NCI-H82 (cell line): Measurements from ENCODE around the gene SPRR2D.
"Not testable (repeated sequence)": the region's sequence is repeated elsewhere in the genome, so short reads cannot be mapped to it uniquely, and the experiment has no call there.

Experiments
- DNase-seq: peaks from one replicate; lab custom pipeline; 2025; lab: John Stamatoyannopoulos, UW

Gene SPRR2D

GRCh38 chr1:153040950-153041631, at the start of gene SPRR2D:
SPRR2D (minus strand) TSS chr1:153041120; CDS start chr1:153040346, 774 bp downstream.
- no peak for DNase-seq

DNA sequence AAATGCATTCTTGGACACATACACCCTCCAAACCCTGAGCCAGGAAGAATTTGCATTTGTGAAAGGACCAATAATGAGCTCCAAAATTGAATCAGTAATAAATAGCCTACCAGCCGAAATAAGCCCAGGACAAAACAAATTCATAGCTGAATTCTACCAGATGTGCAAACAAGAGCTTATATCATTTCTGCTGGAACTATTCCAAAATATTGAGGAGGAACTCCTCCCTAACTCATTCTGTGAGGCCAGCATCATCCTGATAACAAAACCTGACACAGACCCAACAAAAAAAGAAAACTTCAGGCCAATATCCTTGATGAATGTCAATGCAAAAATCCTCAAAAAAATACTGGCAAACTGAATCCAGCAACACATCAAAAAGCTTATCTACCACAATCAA, 46.7 kb upstream of the SPRR2D start:
- no peak for DNase-seq

- DNase-seq: no peak
These were observed 40.8 kb upstream of the SPRR2D start for GRCh38 chr1:153081736-153082135.

GRCh38 chr1:153072806-153073726, 32.1 kb upstream of the SPRR2D start:
- no peak for DNase-seq

- no peak for DNase-seq
These were observed 30.6 kb upstream of the SPRR2D start, which contains the start of gene SPRR2B for GRCh38 chr1:153071511-153071910. SPRR2B (minus strand) TSS chr1:153071611; CDS start chr1:153070839, 772 bp downstream.

GRCh38 chr1:153070243-153070642, 29.3 kb upstream of the SPRR2D start:
- DNase-seq: peak; percentile 11

GRCh38 chr1:153058826-153059784, 18.2 kb upstream of the SPRR2D start:
- no peak for DNase-seq

DNA sequence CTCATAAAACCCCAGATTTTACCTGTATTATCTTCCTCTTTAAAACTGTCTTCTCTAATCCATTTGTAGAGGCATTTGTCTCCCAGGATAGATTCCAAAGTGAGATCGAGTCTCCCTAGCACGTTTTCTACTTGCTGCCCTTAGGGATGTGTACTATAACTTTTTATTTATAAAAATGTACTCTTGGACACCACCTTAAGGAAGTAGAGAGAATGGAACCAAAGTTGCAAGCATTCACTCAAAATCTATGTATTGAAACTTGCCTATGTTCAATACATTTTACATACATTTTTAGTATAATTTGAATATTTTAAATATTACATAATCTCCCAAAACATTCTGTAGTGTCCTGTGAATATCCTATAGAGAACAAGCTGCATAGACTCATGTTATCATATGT, 17.2 kb upstream of the SPRR2D start:
- DNase-seq: peak; percentile 8

GRCh38 chr1:153057375-153057774, 16.5 kb upstream of the SPRR2D start, which contains the start of gene SPRR2A:
SPRR2A (minus strand) TSS chr1:153057512; CDS start chr1:153056735, 777 bp downstream.
- DNase-seq: no peak

DNA sequence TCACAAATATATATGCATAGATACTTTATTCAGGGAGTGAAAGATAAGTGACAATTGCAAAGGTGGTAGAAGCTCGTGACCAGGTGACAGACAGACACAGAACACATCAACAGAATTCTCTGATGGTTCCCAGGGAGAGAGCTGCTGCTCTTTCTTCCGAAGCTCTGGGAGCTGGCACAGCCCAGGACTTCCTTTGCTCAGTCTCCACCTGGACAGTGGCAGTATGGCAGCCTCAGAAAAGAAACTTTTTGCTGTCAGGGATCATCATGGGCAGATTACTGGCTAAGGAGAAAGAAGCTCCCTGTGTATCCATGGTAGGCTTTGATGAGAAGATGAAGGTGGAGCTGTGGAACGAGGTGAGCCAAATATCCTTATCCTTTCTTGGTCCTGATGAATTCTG, 15.2 kb upstream of the SPRR2D start:
- not testable (repeated sequence) for DNase-seq

DNA sequence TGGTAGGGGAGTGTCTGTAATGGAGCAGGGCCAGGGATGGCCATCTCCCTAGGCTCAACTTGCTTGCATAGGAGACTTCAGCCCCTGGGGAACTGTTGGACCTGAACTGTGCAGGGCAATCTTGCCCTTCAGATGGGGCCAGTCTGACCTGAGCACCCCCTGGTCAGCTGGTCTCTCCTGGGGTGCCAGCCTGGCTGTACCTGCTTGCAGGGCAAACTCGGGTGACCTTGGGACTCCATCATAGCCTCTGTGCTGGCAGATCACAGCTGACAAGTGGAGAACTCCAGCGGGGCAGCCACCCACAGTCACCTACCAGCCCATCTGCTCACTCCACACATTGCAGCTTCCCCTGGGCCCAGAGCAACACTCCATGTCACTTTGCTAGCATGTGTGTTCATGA, 8.3 kb upstream of the SPRR2D start:
- no peak for DNase-seq

- DNase-seq: no peak
These were observed 5.7 kb downstream of the SPRR2D start for GRCh38 chr1:153035211-153035610.

- peak; percentile 67 for DNase-seq
These were observed 8.1 kb downstream of the SPRR2D start for GRCh38 chr1:153032677-153033308.

DNA sequence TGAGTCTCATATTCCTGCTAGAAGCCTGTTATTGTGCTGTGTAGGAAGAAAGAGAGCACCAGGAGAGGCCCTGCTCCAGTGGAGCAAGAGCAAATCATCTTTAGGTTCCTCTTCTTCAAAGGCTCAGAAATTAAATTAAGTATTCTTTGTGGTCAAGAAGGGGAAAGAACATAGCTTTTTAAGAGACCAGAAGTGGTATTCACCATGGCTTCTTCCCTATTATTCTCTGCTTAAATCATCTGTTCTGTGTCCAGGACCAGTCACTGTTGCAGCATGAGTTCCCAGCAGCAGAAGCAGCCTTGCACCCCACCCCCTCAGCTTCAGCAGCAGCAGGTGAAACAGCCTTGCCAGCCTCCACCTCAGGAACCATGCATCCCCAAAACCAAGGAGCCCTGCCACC, 8.8 kb downstream of the SPRR2D start:
- no peak for DNase-seq

DNA sequence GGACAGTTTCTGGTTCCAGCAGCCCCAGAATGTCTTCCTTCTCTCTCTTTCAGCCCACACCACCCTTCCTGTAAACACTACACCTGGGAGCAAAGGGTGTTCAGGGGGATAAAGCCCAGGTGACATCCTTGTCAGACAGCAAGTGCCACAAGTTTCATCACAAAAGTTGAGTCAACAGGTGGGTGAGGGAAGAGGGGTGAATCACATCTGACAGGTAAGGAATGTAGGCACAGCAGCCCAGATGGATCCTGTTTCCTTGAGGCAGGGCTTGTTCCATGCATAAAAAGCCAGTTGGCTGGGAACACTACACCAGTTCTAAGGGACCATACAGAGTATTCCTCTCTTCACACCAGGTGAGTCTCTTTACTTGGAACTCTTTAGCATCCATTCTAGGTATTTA, 10.0 kb downstream of the SPRR2D start, which contains the start of gene SPRR1B:
SPRR1B (plus strand) TSS at position 309 of the 400 bp plus-strand sequence. CDS start 1,143 bp downstream, outside the sequence.
- DNase-seq: no peak

GRCh38 chr1:153028766-153029165, 12.2 kb downstream of the SPRR2D start:
- peak; percentile 70 for DNase-seq

GRCh38 chr1:153025797-153026196, 15.1 kb downstream of the SPRR2D start:
- DNase-seq: no peak

DNA sequence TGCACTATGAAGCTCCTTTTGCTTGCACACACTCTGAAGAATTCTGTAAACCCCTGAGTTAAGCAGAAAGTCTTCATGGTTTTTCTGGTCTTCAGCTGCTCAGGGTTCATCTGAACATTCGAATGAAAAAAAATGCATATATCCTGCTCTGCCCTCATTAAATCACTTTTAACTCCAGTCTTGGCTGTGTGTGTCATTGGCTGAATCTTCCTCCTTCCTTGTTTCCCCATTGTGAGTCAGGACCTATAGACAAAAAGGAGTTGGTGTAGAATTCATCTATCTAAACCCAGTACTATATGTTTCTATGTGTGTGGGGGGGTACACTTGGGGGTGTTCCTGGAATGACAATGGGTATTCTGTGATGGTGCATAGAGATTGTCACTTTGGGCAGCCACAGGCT, 16.5 kb downstream of the SPRR2D start:
- DNase-seq: no peak

GRCh38 chr1:153023109-153023508, 17.8 kb downstream of the SPRR2D start:
- no peak for DNase-seq

- not testable (repeated sequence) for DNase-seq
These were observed 18.6 kb downstream of the SPRR2D start for GRCh38 chr1:153022340-153022739.

GRCh38 chr1:153021829-153022228, 19.1 kb downstream of the SPRR2D start:
- DNase-seq: not testable (repeated sequence)
